ENCODE results near the gene TLE2.
A peak's percentile ranks its signal among the peaks of the same experiment; 100 is the strongest.
"Not testable (repeated sequence)": the region's sequence is repeated elsewhere in the genome, so short reads cannot be mapped to it uniquely, and the experiment has no call there.

TLE2 gene

DNA sequence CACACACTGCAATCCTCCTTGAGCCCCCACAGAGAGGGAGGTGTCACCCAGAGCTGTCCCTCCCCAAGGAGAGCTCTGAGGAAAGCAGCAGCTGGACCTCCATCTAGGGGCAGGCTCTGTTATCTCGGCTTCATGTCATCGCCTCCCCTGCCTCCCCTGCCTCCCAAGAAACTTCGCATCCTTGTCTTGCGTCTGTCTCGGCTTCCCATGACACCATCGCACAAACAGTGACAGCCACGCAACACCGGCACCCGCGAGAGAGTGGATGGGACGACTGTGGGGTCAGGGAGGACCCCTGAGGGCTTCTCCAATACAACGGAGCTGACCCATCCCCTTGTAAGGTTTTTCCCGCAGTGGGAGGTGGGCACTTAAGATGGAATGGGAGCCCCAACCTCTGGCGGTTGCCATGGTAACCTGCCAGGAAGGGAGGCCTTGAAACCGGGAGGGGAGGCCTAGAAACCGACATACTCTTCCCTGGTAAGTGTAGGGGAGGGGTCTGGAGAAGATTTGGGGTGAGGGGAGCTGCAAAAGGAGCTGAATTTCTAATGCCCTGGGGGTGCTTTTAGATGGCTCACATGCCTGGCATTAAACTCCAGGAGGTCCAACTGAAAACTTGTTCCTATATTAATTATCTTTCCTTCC lies 16.3 kb downstream of the TLE2 start:
- DNase-seq, result no peak

GRCh38 chr19:3012059-3012458 lies 17.0 kb downstream of the TLE2 start:
- DNase-seq, result not testable (repeated sequence)

DNA sequence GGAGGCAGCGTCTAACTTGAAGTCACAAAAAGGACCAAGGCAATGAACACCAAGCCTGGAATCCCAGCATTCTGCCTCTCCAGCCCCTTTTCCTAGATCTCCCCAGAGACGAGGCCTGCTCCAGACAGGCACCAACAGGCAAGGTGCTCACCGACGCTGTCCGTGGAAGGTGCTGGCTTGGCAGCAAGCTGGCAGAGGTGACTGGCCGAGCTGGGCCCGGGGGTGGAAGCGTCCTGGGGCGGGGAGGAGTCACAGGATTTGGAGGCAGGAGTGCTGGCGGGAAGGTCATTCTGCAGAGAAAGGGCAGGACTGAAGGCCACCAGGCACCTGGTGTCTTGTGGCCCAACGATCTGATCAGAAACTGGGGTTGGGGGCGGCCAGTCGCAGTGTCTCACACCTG lies 18.2 kb downstream of the TLE2 start:
- no peak for DNase-seq

GRCh38 chr19:3008994-3009393 lies 20.1 kb downstream of the TLE2 start:
- DNase-seq, result no peak

- DNase-seq, result no peak
Measured at GRCh38 chr19:3007975-3008374, 21.1 kb downstream of the TLE2 start.

DNA sequence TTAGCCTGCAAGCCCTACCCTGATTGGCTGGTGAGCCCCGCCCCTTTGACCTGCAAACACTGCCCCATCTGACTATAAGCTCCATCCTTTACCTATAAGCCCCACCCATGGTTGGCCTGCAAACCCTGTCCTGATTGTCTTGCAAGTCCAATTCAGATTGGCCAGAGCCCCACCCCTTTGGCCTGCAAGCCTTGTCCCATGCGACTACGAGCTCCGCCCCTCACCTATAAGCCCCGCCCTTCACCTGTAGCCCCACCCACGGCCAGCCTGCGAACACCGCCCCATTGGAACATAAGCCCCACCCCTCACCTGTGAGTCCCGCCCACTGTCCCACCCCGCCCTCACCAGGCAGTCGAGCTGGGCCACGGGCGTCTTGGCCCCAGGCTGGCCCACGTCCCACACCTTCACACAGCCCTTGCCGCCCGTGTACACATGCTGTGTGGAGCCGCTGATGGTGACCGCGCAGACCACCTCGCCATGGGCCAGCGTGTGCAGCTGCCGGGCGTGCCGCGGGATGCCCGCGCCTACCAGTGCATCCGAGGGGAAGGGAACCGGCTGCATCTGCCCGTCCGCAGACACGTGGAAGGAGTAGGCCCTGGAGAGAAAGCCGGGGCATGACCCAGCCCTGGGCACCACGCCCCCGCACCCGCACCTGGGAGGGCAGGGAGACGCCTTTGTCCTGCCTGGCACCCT lies 22.9 kb downstream of the TLE2 start:
- peak in 1 of 2 experiments; percentile 18 for DNase-seq

- DNase-seq, result no peak
Measured at GRCh38 chr19:3005345-3005744, 23.7 kb downstream of the TLE2 start.

GRCh38 chr19:3004522-3004921 lies 24.6 kb downstream of the TLE2 start:
- DNase-seq, result no peak

- DNase-seq, result no peak
Measured at GRCh38 chr19:3003046-3003445, 26.0 kb downstream of the TLE2 start.

DNA sequence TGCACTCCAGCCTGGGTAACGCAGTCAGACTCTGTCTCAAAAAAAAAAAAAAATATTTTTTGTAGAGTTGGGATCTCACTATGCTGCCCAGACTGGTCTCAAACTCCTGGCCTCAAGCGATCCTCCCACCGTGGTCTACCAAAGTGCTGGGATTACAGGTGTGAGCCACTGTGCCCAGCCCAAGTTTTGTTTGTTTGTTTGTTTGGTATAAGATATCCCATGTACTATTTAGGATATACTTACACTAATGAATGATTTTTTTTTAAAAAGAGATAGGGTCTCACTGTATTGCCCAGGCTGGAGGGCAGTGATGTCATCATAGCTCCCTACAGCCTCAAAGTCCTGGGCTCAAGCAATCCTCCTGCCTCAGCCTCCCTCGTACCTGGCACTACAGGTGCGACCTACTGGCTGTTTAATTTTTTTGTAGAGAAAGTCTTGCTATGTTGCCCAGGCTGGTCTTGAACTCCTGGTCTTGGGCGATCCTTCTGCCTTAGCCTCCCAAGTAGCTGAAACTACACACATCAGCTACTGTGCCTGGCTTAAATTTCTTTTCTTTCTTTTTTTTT lies 27.8 kb downstream of the TLE2 start:
- DNase-seq, result no peak

GRCh38 chr19:2998642-2999041 lies 30.4 kb downstream of the TLE2 start:
- no peak for DNase-seq

- no peak for DNase-seq
Measured at GRCh38 chr19:2997720-2998119, 31.4 kb downstream of the TLE2 start.

DNA sequence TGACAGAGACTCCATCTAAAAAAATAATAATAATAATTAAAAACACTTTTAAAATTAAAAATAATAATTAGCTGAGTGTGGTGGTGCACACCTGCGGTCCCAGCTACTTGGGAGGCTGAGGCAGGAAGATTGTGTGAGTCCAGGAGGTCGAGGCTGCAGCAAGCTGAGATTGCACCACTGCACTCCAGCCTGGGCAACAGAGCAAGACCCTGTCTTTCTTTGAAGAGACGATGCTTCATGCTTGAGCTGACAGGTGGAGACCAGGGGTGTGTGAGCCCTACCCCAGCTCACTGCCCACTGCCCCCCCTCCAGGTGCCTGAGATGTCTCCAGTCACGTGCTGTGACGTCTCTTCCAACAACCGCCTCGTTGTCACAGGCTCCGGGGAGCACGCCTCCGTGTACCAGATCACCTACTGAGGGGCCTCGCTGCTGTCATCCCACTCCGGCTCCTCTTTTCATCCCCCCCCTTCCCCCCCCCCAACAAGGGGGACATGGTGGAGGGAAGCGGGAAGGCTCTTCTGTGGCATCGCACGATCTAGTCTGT lies 34.4 kb downstream of the TLE2 start:
- no peak for DNase-seq

DNA sequence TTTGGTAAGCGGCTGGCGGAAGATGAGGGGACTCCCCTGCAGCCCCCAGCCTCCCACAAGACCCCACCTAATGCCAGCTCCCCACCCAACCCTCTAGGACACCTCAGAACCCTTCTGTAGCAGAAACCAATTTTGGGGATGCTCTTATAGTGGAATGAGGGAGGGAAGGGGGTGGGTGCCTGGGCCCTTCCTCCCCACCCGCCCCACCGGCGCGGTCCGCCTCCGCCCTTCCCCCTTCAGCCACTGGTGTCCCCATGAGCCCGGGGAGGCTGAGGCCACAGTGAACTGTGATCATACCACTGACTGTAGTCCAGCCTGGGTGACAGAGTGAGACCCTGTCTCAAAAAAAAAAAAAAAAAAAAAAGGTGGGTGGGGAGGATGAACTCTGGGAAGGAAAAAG lies 35.5 kb downstream of the TLE2 start:
- DNase-seq, result no peak

DNA sequence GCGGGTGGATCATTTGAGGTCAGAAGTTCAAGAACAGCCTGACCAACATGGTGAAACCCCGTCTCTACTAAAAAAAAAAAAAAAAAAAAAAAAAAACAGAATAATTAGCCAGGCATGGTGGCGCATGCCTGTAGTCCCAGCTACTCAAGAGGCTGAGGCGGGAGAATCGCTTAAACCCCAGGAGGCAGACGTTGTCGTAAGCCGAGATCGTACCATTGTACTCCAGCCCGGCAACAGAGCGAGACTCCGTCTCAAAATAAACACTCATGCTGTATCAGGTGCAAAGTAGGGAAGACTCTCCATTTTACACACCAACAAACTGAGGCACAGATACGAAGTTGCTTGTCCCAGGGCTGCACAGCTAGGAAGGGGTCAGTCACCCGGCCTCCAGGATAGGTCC lies 36.1 kb downstream of the TLE2 start:
- DNase-seq, result no peak

DNA sequence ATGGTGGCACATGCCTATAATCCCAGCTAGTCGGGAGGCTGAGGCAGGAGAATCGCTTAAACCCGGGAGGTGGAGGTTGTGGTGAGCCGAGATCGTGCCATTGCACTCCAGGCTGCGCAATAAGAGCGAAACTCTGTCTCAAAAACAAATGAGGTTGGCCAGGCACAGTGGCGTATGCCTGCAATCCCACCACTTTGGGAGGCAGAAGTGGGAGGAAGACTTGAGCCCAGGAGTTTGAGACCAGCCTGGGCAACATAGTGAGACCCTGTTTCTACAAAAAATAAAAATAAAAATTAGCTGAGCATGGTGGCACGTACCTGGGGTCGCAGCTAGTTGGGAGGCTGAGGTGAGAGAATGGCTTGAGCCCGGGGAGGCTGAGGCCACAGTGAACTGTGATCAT lies 36.7 kb downstream of the TLE2 start:
- not testable (repeated sequence) for DNase-seq

DNA sequence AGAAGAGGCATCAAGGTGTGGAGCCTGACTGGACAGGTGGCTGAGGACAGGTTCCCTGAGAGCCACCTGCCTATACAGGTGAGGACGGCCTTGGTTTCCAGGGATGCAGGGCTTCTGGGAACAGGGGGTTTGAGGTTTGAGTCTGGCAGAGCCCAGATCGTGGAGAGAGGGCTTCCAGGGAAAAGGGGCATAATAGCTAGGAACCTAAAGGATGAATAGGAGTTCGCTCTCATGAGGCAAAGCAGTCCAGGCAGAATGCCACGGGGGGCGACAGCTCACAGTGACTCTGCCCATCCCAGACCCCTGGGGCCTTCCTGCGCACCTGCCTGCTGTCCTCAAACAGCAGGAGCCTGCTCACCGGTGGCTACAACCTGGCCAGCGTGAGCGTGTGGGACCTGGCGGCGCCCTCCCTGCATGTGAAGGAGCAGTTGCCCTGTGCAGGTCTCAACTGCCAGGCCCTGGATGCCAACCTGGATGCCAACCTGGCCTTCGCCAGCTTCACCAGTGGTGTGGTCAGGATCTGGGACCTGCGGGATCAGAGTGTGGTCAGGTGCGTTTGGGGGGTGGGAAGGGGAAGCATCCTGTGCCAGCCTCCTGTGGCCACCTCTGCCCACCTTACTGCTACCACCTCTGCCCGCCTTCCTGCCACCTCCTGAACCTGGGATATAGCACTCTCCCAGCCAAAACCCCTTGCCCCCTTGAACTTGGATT lies 39.7 kb downstream of the TLE2 start:
- no peak for DNase-seq

DNA sequence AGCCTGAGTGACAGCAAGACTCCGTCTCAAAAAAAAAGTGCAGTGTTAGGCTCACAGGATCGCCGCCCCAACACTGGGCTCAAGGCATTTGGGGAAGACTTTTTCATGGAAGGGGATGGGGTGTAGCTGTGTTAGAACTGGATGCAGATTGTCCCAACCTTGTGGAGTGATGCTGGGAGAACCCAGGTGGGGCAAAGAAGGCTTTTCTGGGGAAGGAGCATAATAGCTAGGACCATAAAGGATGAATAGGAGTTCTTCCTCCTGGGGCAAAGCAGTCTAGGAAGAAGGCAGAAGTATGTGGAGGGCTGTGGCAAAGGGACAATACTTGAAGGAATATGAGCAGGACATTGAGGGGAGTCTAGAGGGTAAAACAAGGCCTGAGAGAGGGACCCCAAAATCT lies 40.5 kb downstream of the TLE2 start:
- DNase-seq, result no peak

DNA sequence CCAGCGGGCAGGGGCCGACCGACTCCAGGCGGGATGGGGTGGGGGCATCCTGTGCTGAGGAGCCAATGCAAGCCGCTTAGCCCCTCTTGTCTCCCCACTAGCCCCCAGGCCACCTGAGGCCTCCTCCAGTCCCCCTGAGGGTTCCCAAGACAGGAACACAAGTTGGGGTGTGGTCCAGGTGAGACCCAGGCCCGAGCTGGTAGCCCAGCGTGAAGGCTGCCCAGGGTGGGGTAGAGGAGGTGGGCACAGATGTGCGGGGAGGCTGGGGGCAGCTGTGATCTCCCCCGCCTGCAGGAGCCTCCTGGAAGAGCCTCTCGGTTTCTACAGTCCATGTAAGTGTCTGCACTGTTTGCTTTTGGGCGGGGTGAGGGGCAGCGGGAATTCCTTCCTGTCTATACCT lies 41.3 kb downstream of the TLE2 start:
- DNase-seq, result no peak

DNA sequence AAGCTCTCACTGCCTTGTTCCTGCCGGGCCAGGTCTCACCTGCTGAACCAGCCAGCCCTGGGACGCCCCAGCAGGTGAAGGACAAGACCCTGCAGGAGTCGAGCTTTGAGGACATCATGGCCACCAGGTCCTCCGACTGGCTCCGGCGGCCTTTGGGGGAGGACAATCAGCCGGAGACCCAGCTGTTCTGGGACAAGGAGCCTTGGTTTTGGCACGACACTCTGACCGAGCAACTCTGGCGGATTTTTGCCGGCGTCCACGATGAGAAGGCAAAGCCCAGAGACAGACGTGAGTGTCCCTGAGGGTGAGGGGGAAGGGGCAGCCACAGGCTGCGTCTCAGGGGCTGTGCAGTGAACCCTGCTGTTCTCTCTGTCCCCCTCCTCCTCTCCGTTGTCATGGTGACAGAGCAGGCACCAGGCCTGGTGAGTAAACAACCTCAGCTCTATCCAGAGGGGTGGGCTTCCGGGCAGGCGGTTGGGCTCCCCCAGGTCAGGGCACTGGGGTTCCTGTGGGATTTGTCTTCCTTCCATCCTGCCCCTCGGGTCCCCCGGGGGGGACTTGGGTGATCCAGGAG lies 42.0 kb downstream of the TLE2 start:
- peak in 1 of 2 experiments; percentile 21 for DNase-seq

DNA sequence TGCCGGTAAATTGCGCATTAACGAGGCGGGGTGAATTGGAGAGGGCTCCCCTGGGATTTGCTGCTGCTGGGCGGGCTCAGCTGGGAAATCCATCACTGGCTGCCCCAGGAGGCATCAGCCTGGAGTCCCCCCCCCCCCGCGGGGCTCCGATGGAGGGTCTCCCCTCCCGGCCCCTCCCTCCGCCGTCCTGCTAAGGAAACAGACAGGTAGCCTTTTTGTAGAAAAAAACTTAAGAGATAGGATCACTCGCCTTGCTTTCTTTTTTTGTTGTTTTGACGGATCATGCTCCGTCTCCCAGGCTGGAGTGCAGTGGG lies 44.9 kb downstream of the TLE2 start:
- no peak for DNase-seq

DNA sequence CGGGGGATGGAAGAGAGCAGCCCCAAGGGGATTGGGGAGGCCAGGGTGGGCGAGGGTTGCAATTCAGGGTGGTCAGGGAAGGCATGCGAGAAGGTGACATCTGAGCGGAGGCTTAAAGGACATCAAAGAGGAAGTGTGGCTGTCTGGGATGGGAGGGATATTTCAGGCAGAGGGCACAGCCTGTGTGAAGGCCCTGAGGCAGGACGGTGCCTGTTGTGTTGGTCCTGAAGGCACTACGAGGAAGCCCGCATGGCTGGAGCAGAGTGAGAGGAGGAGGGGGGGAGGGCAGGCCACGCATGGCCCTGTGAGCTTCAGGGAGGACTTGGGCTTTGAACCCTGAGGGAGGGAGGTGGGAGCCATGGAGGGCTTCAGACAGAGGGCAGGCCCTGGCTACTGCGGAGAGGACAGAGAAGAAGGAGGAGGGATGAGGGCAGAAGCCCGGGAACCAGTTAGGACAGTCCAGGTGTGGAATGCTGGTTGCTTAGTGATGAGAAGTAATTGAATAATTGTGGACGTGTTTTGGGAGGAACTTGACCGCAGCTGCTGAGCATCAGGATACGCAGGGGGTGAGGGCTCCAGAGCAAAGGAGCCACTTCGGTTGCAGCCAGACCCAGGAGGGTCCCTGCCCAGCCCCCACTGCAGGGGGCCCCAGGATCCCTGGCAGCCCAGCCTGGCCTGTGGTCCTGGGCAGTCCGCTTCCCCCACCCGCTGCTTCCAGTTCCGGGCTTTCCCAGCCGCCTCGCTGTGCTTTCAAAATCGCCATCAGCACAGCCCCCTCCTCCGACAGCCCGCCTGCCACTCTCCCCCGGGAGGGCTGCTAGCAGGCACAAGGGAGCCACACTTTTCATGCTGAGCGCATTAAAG lies 45.5 kb downstream of the TLE2 start:
- DNase-seq, result peak; percentile 61 to 82

All from NCI-H526 (cell line).